Endodermal cell (in vitro differentiated cells): Measurements from ENCODE around the gene ICOS. TPM values are rescaled to one million over a fixed set of nuclear protein-coding genes. Genes with fewer than 3 reads are reported as not detected.
"Not testable (repeated sequence)": the region's sequence is repeated elsewhere in the genome, so short reads cannot be mapped to it uniquely, and the experiment has no call there.

ENCODE experiments used
- DNase-seq: peaks from one replicate; pipeline ENCODE4 v3.0.0-alpha.2; 2017
- H3K27ac ChIP-seq: 2 replicates; pipeline ENCODE4 v1.5.1; 2013; ENCODE audit warnings: mild to moderate bottlenecking, low read depth, low read length, moderate library complexity
- H3K27me3 ChIP-seq: 2 replicates; pipeline ENCODE4 v1.6.1; 2013; ENCODE audit warnings: mild to moderate bottlenecking, low read length, moderate library complexity; ENCODE audit not compliant: insufficient read depth, control insufficient read depth, poor library complexity, severe bottlenecking
- H3K36me3 ChIP-seq: 2 replicates; pipeline ENCODE4 v1.7.0; 2013; ENCODE audit warnings: mild to moderate bottlenecking, low read length, moderate library complexity; ENCODE audit not compliant: control insufficient read depth, insufficient read depth
- H3K4me1 ChIP-seq: one replicate; pipeline ENCODE4 v1.7.0; 2013; ENCODE audit warnings: low read length; ENCODE audit not compliant: control insufficient read depth, insufficient read depth
- H3K4me3 ChIP-seq: 2 replicates; pipeline ENCODE4 v1.5.1; 2013; ENCODE audit warnings: mild to moderate bottlenecking, low read length, moderate library complexity
- H3K9ac ChIP-seq: 2 replicates; pipeline ENCODE4 v1.6.1; 2013; ENCODE audit warnings: mild to moderate bottlenecking, low read length, moderate library complexity; ENCODE audit not compliant: poor library complexity, severe bottlenecking; ENCODE audit errors: extremely low read depth
- H3K9me3 ChIP-seq: 2 replicates; pipeline ENCODE4 v1.6.1; 2013; ENCODE audit warnings: mild to moderate bottlenecking, low read length, moderate library complexity; ENCODE audit not compliant: control insufficient read depth
- H3K27ac Mint-ChIP-seq: 2 replicates; pipeline ENCODE4 v1.8.0; 2020; ENCODE audit warnings: mixed read lengths
- H3K27me3 Mint-ChIP-seq: 2 replicates; pipeline ENCODE4 v1.8.0; 2021; ENCODE audit warnings: mild to moderate bottlenecking, mixed read lengths; ENCODE audit not compliant: insufficient read depth
- H3K36me3 Mint-ChIP-seq: 2 replicates; pipeline ENCODE4 v1.8.0; 2020; ENCODE audit warnings: low read depth, mixed read lengths
- H3K4me1 Mint-ChIP-seq: 2 replicates; pipeline ENCODE4 v1.8.0; 2020; ENCODE audit warnings: mixed read lengths
- H3K4me3 Mint-ChIP-seq: 2 replicates; pipeline ENCODE4 v1.8.0; 2020; ENCODE audit warnings: mild to moderate bottlenecking, moderate library complexity, mixed read lengths
- H3K9me3 Mint-ChIP-seq: 2 replicates; pipeline ENCODE4 v1.8.0; 2020; ENCODE audit warnings: mild to moderate bottlenecking, mixed read lengths
- CTCF ChIP-seq: fragments of 200-600 bp; sonication (generic); conservative IDR thresholded peaks from 2 replicates; pipeline ENCODE4 v1.5.0; 2021; ENCODE audit warnings: antibody characterized with exemption, mild to moderate bottlenecking
- WGBS, 2 experiments: methylation state at CpG; one replicate each; pipeline versions ENCODE4 v1.1.5 to v1.1.7; 2013; ENCODE audit warnings: missing lambda C conversion rate in 2 of 2, mixed read lengths in 1 of 2; ENCODE audit not compliant: insufficient coverage in 1 of 2, insufficient read length in 1 of 2; 5-methylcytosine and 5-hydroxymethylcytosine counted together
- total RNA-seq, 2 donors: library from RNA; stranded (reverse); fragmentation: NEBNext Ultra II Directional in 1 of 2; extraction: Animal tissue kit (Norgen Biotek cat#: 25700) in 1 of 2; gene quantifications; 2 replicates in 1 of 2; 3 replicates in 1 of 2; pipeline ENCODE4 v1.2.1, GENCODE V29; 2021

Gene ICOS
- total RNA-seq, 2 donors from 2014 or later: not detected

- WGBS, 2 experiments: 93% methylated on average over 2 of the region's 2 CpGs; no CpG with 5 or more reads in 1 of the 2 experiments
- Histone ChIP-seq H3K27ac (no peak overlapping the region), H3K9ac (no peak overlapping the region), H3K36me3 (no peaks in the 10 kb centered on the region), H3K4me1 (no peaks in the 10 kb centered on the region), H3K4me3 (no peak overlapping the region), H3K27me3 (no peaks in the 10 kb centered on the region), H3K9me3 (no peaks in the 10 kb centered on the region)
- Mint-ChIP-seq H3K9me3 (peaks cover 7% of the 10 kb centered on the region), H3K4me3 (no peak overlapping the region), H3K36me3 (peaks cover 2% of the 10 kb centered on the region), H3K4me1 (peaks cover 20% of the 10 kb centered on the region), H3K27me3 (no peaks in the 10 kb centered on the region), H3K27ac (no peak overlapping the region)
- DNase-seq: no peak
- no peak for TF ChIP-seq CTCF
Observed at GRCh38 chr2:203960811-203961210, 24.2 kb downstream of the ICOS start.

DNA sequence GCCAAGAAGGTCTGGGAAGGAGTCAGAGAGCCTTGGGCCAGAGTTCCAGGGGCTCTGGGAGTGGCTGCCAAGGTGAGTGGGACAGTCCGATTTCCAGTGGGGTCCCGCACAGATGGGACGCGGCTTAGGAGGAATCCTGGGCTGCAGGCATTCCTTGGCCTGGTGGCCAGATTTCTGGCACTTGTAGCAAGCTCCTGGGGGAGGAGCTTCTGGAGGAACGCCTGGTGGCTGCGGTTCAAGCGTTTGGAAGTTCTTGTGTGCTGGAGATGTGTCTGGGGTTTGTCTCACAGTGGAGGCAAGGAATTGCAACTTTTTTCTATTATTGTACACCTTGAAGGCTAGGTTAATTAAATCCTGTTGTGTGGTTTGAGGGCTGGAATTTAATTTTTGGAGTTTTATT is 28.6 kb downstream of the ICOS start:
- not testable (repeated sequence) for DNase-seq, H3K9me3 ChIP-seq, H3K27ac ChIP-seq, H3K9ac ChIP-seq, H3K27me3 ChIP-seq, H3K36me3 Mint-ChIP-seq, H3K4me1 ChIP-seq, H3K4me3 ChIP-seq, H3K27ac Mint-ChIP-seq, H3K27me3 Mint-ChIP-seq, H3K36me3 ChIP-seq, H3K4me3 Mint-ChIP-seq
- Mint-ChIP-seq H3K4me1 (peaks cover 20% of the 10 kb centered on the region), H3K9me3 (peaks cover 30% of the 10 kb centered on the region)
- WGBS, 2 experiments: 93% methylated on average over 7 of the region's 7 CpGs; no CpG with 5 or more reads in 1 of the 2 experiments

DNA sequence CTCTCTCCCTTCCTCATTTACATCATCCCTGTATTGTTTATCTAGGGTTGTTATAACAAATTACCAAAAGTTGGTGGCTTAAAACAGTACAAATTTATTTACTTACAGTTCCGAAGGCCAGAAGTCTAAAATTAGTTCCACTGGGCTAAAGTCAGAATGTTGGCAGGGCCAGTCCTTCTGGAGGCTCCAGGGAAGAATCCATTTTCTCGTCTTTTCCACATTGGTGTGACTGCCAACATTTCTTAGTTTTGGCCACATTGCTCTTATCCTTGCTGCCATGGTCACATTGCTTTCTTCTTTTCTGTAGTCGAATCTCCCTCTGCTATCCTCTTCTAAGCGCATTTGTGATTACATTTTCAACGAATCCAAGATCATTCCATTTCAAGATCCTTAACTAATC is 34.7 kb downstream of the ICOS start:
- no peak for TF ChIP-seq CTCF
- WGBS, 2 experiments: 89% methylated on average over 4 to 5 of the region's 5 CpGs

DNA sequence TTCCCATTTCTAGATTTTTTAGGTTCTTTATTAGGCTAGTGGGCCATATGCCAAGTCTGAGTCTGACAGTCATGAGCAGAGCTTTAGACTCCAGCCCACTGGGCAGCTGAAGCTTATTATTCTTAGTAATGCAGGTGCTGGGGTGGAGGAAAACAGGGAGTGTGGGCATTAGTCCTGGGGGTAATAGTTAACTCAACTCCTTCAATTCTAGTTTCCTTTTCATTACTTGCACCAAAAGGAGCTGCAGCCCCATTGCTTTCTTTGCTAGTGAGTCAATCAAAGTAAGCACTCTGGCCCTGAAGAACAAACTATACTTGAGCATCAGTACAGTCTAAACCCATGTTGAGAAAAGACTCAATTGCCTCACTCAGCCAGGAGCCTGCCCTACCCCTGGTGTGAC is 35.5 kb downstream of the ICOS start:
- no peak overlapping the region for H3K27ac Mint-ChIP-seq
- no peak overlapping the region for H3K9ac ChIP-seq
- no peaks in the 10 kb centered on the region for H3K27me3 Mint-ChIP-seq

More for the DNA sequence above, 34.7 kb downstream of the ICOS start:
- no peaks in the 10 kb centered on the region for H3K4me1 ChIP-seq
- Mint-ChIP-seq H3K9me3 (peaks cover 19% of the 10 kb centered on the region), H3K4me3 (no peak overlapping the region), H3K36me3 (peaks cover 2% of the 10 kb centered on the region), H3K4me1 (peaks cover 6% of the 10 kb centered on the region), H3K27me3 (no peaks in the 10 kb centered on the region), H3K27ac (no peak overlapping the region)
- H3K4me3 ChIP-seq: no peak overlapping the region
- no peaks in the 10 kb centered on the region for H3K27me3 ChIP-seq
- DNase-seq: no peak
- no peaks in the 10 kb centered on the region for H3K36me3 ChIP-seq
- no peak overlapping the region for H3K27ac ChIP-seq
- H3K9ac ChIP-seq: no peak overlapping the region
- H3K9me3 ChIP-seq: no peaks in the 10 kb centered on the region

More for the DNA sequence above, 35.5 kb downstream of the ICOS start:
- Histone ChIP-seq H3K27me3 (no peaks in the 10 kb centered on the region), H3K4me1 (no peaks in the 10 kb centered on the region), H3K36me3 (no peaks in the 10 kb centered on the region), H3K4me3 (no peak overlapping the region), H3K27ac (no peak overlapping the region), H3K9me3 (no peaks in the 10 kb centered on the region)
- H3K4me3 Mint-ChIP-seq: no peak overlapping the region
- no peak for DNase-seq
- no peak for TF ChIP-seq CTCF
- peaks cover 8% of the 10 kb centered on the region for H3K4me1 Mint-ChIP-seq
- H3K36me3 Mint-ChIP-seq: no peaks in the 10 kb centered on the region
- H3K9me3 Mint-ChIP-seq: peaks cover 11% of the 10 kb centered on the region
